BJ (cell line): ENCODE results near the gene POLE. TPM values are rescaled to one million over a fixed set of nuclear protein-coding genes. Genes with fewer than 3 reads are reported as not detected.

Experiments
- CTCF ChIA-PET: fragments of 350-600 bp; formaldehyde crosslinking; extraction: SDS; loops from one replicate; lab custom pipeline; 2021; ENCODE audit warnings: antibody characterized with exemption, inconsistent platforms; lab: Yijun Ruan, JAX
- POLR2A ChIA-PET: fragments of 300-600 bp; sonication (Branson Sonifier 250); formaldehyde crosslinking; extraction: SDS; loops from one replicate; lab custom pipeline; 2021; ENCODE audit warnings: antibody characterized with exemption; lab: Charles Lee
- DNase-seq: peaks from one replicate; pipeline ENCODE4 v3.0.0-alpha.2; 2011; ENCODE audit warnings: low read depth
- H3K27me3 ChIP-seq: 2 replicates; pipeline ENCODE4 v1.6.0; 2011; ENCODE audit warnings: low read length; ENCODE audit not compliant: control insufficient read depth, insufficient read depth
- H3K36me3 ChIP-seq: 2 replicates; pipeline ENCODE4 v1.5.1; 2011; ENCODE audit warnings: low read length; ENCODE audit not compliant: control insufficient read depth, insufficient read depth
- H3K4me3 ChIP-seq: 2 replicates; pipeline ENCODE4 v1.5.1; 2011; ENCODE audit warnings: low read depth, mild to moderate bottlenecking, control low read depth, low read length
- CTCF ChIP-seq: IDR thresholded peaks from 2 replicates; pipeline ENCODE4 v1.5.1; 2011; ENCODE audit warnings: low read depth, mild to moderate bottlenecking, control low read depth, inconsistent platforms, low read length, moderate library complexity; ENCODE audit not compliant: insufficient read depth
- polyA plus RNA-seq: library from polyadenylated mRNA; depleted of rRNA; stranded (reverse); fragments of >200 nt; gene quantifications from 2 replicates; pipeline ENCODE4 v1.2.3, GENCODE V29; 2011

POLE gene
- polyA plus RNA-seq, 1 experiment = 17.7 TPM

- POLR2A ChIA-PET = no interaction called here
- no peak for DNase-seq
These were observed 66.1 kb downstream of the POLE start for GRCh38 chr12:132620899-132621656.

GRCh38 chr12:132620113-132620898 is 66.8 kb downstream of the POLE start:
- CTCF ChIA-PET = interaction anchor here (0.6 to 4.1 kb wide), 3 partner anchors 18 to 205 kb away, joined by 3 to 27 read pairs (median 3); no protein-coding TSS in a partner anchor
- DNase-seq = no peak
- Histone ChIP-seq H3K4me3 (no peak overlapping the region), H3K27me3 (peaks cover 21% of the 10 kb centered on the region), H3K36me3 (peaks cover 1% of the 10 kb centered on the region; the same call in 1 of the 2 replicates)
- POLR2A ChIA-PET = no interaction called here
- TF ChIP-seq CTCF = no peak

More at GRCh38 chr12:132620899-132621656, 66.1 kb downstream of the POLE start:
- no peak for TF ChIP-seq CTCF
- peaks cover 4% of the 10 kb centered on the region for H3K36me3 ChIP-seq
- no peak overlapping the region for H3K4me3 ChIP-seq
- CTCF ChIA-PET = interaction anchor here (0.9 to 4.1 kb wide), 4 partner anchors 7 to 206 kb away, joined by 3 to 27 read pairs (median 4); no protein-coding TSS in a partner anchor
- peaks cover 14% of the 10 kb centered on the region for H3K27me3 ChIP-seq

- no peak for TF ChIP-seq CTCF
- H3K4me3 ChIP-seq = no peak overlapping the region
- 0 out of 2 replicates have a peak, but pooled peaks cover 1% of the 10 kb centered on the region for H3K36me3 ChIP-seq
- ChIA-PET POLR2A (no interaction called here), CTCF (interaction anchor here (3.7 to 4.1 kb wide), 2 partner anchors 204 to 205 kb away, joined by 27 to 51 read pairs; no protein-coding TSS in a partner anchor)
- no peak for DNase-seq
- peaks cover 23% of the 10 kb centered on the region for H3K27me3 ChIP-seq
These were observed 67.6 kb downstream of the POLE start for GRCh38 chr12:132619386-132620112.

- H3K4me3 ChIP-seq = no peak overlapping the region
- TF ChIP-seq CTCF = no peak
- no peaks in the 10 kb centered on the region for H3K36me3 ChIP-seq
- CTCF ChIA-PET = interaction anchor here (3.7 kb wide), 1 partner anchor 204 kb away, joined by 51 read pairs; no protein-coding TSS in a partner anchor
- POLR2A ChIA-PET = no interaction called here
- peaks cover 23% of the 10 kb centered on the region for H3K27me3 ChIP-seq
- DNase-seq = no peak
These were observed 68.1 kb downstream of the POLE start for GRCh38 chr12:132619071-132619385.
